NCI-H526 treated with DMSO at 0.1 percent for 48 hours (cell line): ENCODE measurements around the gene SPANXB1.
"Not testable (repeated sequence)": the region's sequence is repeated elsewhere in the genome, so short reads cannot be mapped to it uniquely, and the experiment has no call there.

Source experiments
- DNase-seq: peaks from one replicate; lab custom pipeline; 2025; lab: John Stamatoyannopoulos, UW

Gene SPANXB1

GRCh38 chrX:141002568-141002967 lies at the start of gene SPANXB1:
Gene SPANXB1 (plus strand): TSS chrX:141002594. CDS start chrX:141002694, 100 bp downstream.
- not testable (repeated sequence) for DNase-seq

- DNase-seq = no peak
These were observed 35.4 kb upstream of the SPANXB1 start for GRCh38 chrX:140967036-140967435.

GRCh38 chrX:140971099-140971795 lies 31.1 kb upstream of the SPANXB1 start:
- DNase-seq = no peak

- no peak for DNase-seq
These were observed 26.9 kb upstream of the SPANXB1 start for GRCh38 chrX:140975472-140975871.

- DNase-seq = no peak
These were observed 22.1 kb upstream of the SPANXB1 start for GRCh38 chrX:140980271-140980670.

- DNase-seq = no peak
These were observed 18.7 kb upstream of the SPANXB1 start for GRCh38 chrX:140983730-140984129.

GRCh38 chrX:141005243-141005642 lies 2.8 kb downstream of the SPANXB1 start:
- DNase-seq = not testable (repeated sequence)

GRCh38 chrX:141044246-141044645 lies 41.9 kb downstream of the SPANXB1 start:
- not testable (repeated sequence) for DNase-seq

- DNase-seq = not testable (repeated sequence)
These were observed 47.5 kb downstream of the SPANXB1 start for GRCh38 chrX:141049878-141050277.

GRCh38 chrX:141052098-141052497 lies 49.7 kb downstream of the SPANXB1 start:
- not testable (repeated sequence) for DNase-seq
